Effector memory CD4-positive, alpha-beta T cell (primary cell): ENCODE results near the gene ANXA2.

ENCODE experiments used
- DNase-seq, 3 donors: peaks; one replicate each; pipeline ENCODE4 v3.0.0-alpha.2; 2020
- H3K27ac ChIP-seq: 2 replicates; pipeline ENCODE4 v1.7.0; 2013; ENCODE audit warnings: mild to moderate bottlenecking, low read length, moderate library complexity; ENCODE audit not compliant: insufficient read depth, poor library complexity, severe bottlenecking
- H3K27me3 ChIP-seq: replicated peaks from 2 replicates; pipeline ENCODE4 v1.7.0; 2013; ENCODE audit warnings: mild to moderate bottlenecking, low read length; ENCODE audit not compliant: insufficient read depth, control insufficient read depth, poor library complexity, severe bottlenecking
- H3K36me3 ChIP-seq: 2 replicates; pipeline ENCODE4 v1.7.0; 2013; ENCODE audit warnings: mild to moderate bottlenecking, low read length, moderate library complexity; ENCODE audit not compliant: control insufficient read depth, insufficient read depth
- H3K4me1 ChIP-seq: 2 replicates; pipeline ENCODE4 v1.7.0; 2013; ENCODE audit warnings: low read length, mild to moderate bottlenecking; ENCODE audit not compliant: control insufficient read depth, insufficient read depth, poor library complexity, severe bottlenecking
- H3K4me3 ChIP-seq: 2 replicates; pipeline ENCODE4 v1.7.0; 2013; ENCODE audit warnings: low read length, low read depth, mild to moderate bottlenecking; ENCODE audit not compliant: insufficient read depth, poor library complexity, severe bottlenecking
- H3K9me3 ChIP-seq: 2 replicates; pipeline ENCODE4 v1.7.0; 2013; ENCODE audit warnings: mild to moderate bottlenecking, low read length, moderate library complexity; ENCODE audit not compliant: control insufficient read depth

The ANXA2 gene

DNA sequence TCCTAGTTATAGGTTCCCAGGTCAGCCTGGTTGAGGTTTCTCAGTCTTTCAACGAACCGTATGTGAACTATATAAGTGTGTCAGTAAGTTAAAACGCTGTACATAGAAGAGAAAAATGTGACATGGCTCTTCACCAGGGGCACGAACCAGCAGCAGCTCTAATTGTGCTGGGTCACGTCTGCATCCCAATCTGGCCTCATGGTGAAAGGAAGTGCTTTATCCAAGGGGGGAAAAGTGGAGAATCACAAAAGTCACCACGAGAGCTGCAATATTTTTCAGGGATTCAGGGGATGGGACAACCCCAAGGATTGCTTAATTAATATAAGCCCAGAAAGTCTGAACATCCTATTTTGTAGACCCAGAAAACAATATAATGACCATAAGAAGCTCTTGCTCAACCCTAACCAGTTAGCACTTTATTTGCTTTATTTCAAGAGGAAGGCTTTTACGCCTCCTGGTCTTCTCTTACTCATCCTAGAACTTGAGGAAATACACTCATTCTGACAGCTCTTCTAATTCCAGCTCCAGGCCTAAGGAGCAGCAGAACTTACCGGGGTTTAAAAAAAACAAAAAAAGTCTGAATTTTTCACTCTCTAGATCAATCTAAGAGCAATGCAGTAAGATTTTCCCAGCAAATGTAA is 16.5 kb downstream of the ANXA2 start:
- Histone ChIP-seq H3K9me3 (no peaks in the 10 kb centered on the region), H3K4me1 (no peaks in the 10 kb centered on the region), H3K27me3 (no peaks in the 10 kb centered on the region), H3K4me3 (no peak overlapping the region), H3K27ac (no peak overlapping the region), H3K36me3 (peaks cover 32% of the 10 kb centered on the region)
- DNase-seq = no peak

GRCh38 chr15:60379525-60380274 is 18.1 kb downstream of the ANXA2 start:
- Histone ChIP-seq H3K27me3 (no peaks in the 10 kb centered on the region), H3K4me1 (no peaks in the 10 kb centered on the region), H3K36me3 (peaks cover 41% of the 10 kb centered on the region), H3K4me3 (no peak overlapping the region), H3K9me3 (no peaks in the 10 kb centered on the region), H3K27ac (no peak overlapping the region)
- no peak for DNase-seq

GRCh38 chr15:60379185-60379524 is 18.6 kb downstream of the ANXA2 start:
- Histone ChIP-seq H3K4me1 (no peaks in the 10 kb centered on the region), H3K27me3 (no peaks in the 10 kb centered on the region), H3K9me3 (no peaks in the 10 kb centered on the region), H3K4me3 (no peak overlapping the region), H3K36me3 (peaks cover 41% of the 10 kb centered on the region), H3K27ac (no peak overlapping the region)
- DNase-seq = no peak

DNA sequence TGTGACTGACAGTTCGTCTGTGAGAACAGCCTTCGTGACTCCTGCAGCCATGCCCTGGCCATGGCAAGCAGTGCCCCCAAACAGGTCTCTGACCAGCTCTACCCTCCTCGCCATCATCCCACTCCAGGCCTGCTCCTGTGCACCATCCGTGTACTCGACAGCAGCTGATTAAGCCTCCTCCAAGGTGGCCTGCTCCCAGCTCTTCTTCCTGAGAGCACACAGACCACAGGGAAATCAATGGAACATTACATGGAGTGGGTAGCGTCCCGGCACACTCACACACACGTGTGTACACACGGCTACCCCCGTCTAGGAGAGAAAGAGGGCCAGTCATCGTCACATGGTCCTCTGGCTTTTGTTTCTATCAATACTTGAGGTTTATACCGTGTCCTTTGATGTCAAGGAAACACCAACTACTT is 21.1 kb downstream of the ANXA2 start:
- no peak for DNase-seq
- H3K27ac ChIP-seq = no peak overlapping the region
- H3K36me3 ChIP-seq = peaks cover 37% of the 10 kb centered on the region
- no peaks in the 10 kb centered on the region for H3K9me3 ChIP-seq
- H3K4me3 ChIP-seq = no peak overlapping the region
- no peaks in the 10 kb centered on the region for H3K27me3 ChIP-seq
- no peaks in the 10 kb centered on the region for H3K4me1 ChIP-seq

DNA sequence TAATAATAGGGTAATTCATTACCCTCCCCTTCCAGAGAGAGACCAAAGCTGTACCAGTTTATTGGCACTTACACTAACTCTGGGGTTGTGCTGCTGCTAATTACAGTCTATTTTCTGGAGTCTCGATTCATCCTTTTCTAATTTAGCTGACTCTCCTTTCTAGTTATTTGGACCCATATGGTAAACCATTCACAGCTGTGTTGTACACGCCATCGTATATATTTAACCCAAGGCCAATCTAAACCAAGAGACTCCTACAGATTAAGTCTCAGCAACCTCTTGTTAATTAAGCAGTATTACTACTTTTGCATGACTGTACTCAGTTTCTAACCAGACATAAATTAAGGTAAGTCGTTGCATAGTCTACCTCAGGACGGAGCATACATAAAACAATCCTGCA is 22.5 kb downstream of the ANXA2 start:
- Histone ChIP-seq H3K4me3 (no peak overlapping the region), H3K36me3 (peaks cover 30% of the 10 kb centered on the region), H3K4me1 (peaks cover 4% of the 10 kb centered on the region), H3K27me3 (no peaks in the 10 kb centered on the region), H3K27ac (no peak overlapping the region), H3K9me3 (no peaks in the 10 kb centered on the region)
- no peak for DNase-seq

GRCh38 chr15:60374628-60375081 is 23.1 kb downstream of the ANXA2 start:
- no peak for DNase-seq
- H3K4me3 ChIP-seq = no peak overlapping the region
- H3K27me3 ChIP-seq = no peaks in the 10 kb centered on the region
- no peaks in the 10 kb centered on the region for H3K9me3 ChIP-seq
- H3K4me1 ChIP-seq = peaks cover 4% of the 10 kb centered on the region
- peaks cover 30% of the 10 kb centered on the region for H3K36me3 ChIP-seq
- no peak overlapping the region for H3K27ac ChIP-seq

GRCh38 chr15:60374209-60374608 is 23.6 kb downstream of the ANXA2 start:
- no peaks in the 10 kb centered on the region for H3K9me3 ChIP-seq
- no peak overlapping the region for H3K4me3 ChIP-seq
- DNase-seq = no peak
- H3K27ac ChIP-seq = no peak overlapping the region
- H3K4me1 ChIP-seq = peaks cover 4% of the 10 kb centered on the region
- peaks cover 30% of the 10 kb centered on the region for H3K36me3 ChIP-seq
- no peaks in the 10 kb centered on the region for H3K27me3 ChIP-seq

DNA sequence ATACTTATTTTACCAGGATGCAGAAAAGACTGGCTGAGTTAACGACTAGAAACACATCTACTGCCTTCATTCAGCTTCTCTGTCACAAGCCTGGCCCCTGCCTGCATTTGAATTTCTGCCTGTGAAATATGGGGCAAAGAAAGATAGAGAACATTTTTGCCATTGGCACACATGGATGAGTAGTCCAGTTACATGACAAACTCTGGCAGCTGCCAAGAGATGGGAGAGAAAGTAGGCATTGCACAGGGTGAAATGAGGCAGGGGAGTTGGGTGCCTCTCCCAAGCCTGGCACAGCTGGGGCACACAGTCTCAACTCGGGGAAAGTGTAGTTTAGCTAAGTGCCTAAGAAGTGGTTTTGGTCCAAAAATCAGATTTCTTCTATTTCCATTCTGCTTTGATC is 24.0 kb downstream of the ANXA2 start:
- peaks cover 4% of the 10 kb centered on the region for H3K4me1 ChIP-seq

DNA sequence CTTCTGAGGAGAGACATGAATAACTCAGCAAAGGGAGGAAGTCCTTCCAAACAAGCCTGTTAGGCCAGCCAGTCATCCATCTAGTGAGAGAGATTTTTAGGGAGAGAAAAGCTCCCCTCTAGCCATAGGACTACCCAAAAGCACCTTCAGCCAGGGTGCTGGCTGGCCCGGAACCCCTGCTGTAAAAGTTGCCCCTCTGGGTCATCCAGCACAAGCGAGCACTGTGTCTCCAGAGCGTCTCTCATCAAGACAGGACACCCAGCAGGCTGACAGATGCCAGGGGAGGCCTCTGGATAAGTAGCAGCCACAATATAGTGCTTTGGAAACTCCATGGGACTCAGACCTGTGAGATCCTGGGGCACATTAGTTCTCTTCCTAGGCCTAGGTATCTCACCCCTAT is 24.5 kb downstream of the ANXA2 start:
- Histone ChIP-seq H3K27ac (no peak overlapping the region), H3K4me3 (no peak overlapping the region), H3K4me1 (peaks cover 4% of the 10 kb centered on the region), H3K9me3 (no peaks in the 10 kb centered on the region), H3K36me3 (peaks cover 30% of the 10 kb centered on the region), H3K27me3 (no peaks in the 10 kb centered on the region)
- DNase-seq = no peak

More for the DNA sequence above, 24.0 kb downstream of the ANXA2 start:
- Histone ChIP-seq H3K27ac (no peak overlapping the region), H3K36me3 (peaks cover 30% of the 10 kb centered on the region), H3K27me3 (no peaks in the 10 kb centered on the region), H3K4me3 (no peak overlapping the region), H3K9me3 (no peaks in the 10 kb centered on the region)
- DNase-seq = no peak

DNA sequence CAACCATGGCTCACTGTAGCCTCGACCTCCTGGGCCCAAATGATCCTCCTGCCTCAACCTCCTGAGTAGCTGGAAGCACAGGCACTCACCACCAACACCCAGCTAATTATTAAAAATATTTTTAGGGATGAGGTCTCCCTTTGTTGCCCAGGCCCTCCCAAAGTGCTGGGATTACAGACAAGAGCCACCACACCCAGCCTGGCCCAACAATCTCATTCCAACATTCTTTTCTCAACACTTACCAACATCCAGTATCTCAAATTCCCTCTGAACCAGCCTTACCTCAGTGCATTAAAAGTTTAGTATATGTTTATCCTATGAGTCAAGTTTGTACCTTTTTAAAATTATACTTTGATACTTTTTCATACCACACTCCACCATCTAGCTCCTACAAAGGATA is 25.0 kb downstream of the ANXA2 start:
- Histone ChIP-seq H3K4me1 (peaks cover 4% of the 10 kb centered on the region), H3K9me3 (no peaks in the 10 kb centered on the region), H3K27me3 (no peaks in the 10 kb centered on the region), H3K27ac (no peak overlapping the region), H3K36me3 (peaks cover 30% of the 10 kb centered on the region), H3K4me3 (no peak overlapping the region)
- DNase-seq = no peak
